KG1 (cell line): ENCODE data around the gene CYP4V2.

Source experiments
- DNase-seq: peaks from one replicate; lab custom pipeline; 2025; lab: John Stamatoyannopoulos, UW

The CYP4V2 gene

GRCh38 chr4:186189656-186190055 is 1.7 kb upstream of the CYP4V2 start:
- DNase-seq, result no peak

GRCh38 chr4:186190581-186191199 is 677 bp upstream of the CYP4V2 start:
- DNase-seq, result no peak

GRCh38 chr4:186192066-186192612 is 772 bp downstream of the CYP4V2 start:
- no peak for DNase-seq

- no peak for DNase-seq
Measured at GRCh38 chr4:186193851-186194250, 2.5 kb downstream of the CYP4V2 start.

GRCh38 chr4:186196063-186196462 is 4.7 kb downstream of the CYP4V2 start:
- DNase-seq, result no peak

- DNase-seq, result no peak
Measured at GRCh38 chr4:186200516-186200915, 9.1 kb downstream of the CYP4V2 start.

- DNase-seq, result no peak
Measured at GRCh38 chr4:186201010-186201409, 9.6 kb downstream of the CYP4V2 start.

- no peak for DNase-seq
Measured at GRCh38 chr4:186201535-186202230, 10.3 kb downstream of the CYP4V2 start.

GRCh38 chr4:186202490-186203140 is 11.2 kb downstream of the CYP4V2 start:
- DNase-seq, result no peak

GRCh38 chr4:186203406-186203805 is 12.0 kb downstream of the CYP4V2 start:
- DNase-seq, result no peak

GRCh38 chr4:186204103-186204559 is 12.8 kb downstream of the CYP4V2 start:
- DNase-seq, result no peak

- no peak for DNase-seq
Measured at GRCh38 chr4:186204686-186205085, 13.3 kb downstream of the CYP4V2 start.

GRCh38 chr4:186205156-186205555 is 13.8 kb downstream of the CYP4V2 start:
- no peak for DNase-seq

- DNase-seq, result no peak
Measured at GRCh38 chr4:186216465-186217024, 25.2 kb downstream of the CYP4V2 start.

GRCh38 chr4:186217733-186218293 is 26.4 kb downstream of the CYP4V2 start:
- DNase-seq, result no peak

GRCh38 chr4:186221624-186222023 is 30.3 kb downstream of the CYP4V2 start:
- no peak for DNase-seq

- DNase-seq, result no peak
Measured at GRCh38 chr4:186225848-186226247, 34.5 kb downstream of the CYP4V2 start.

GRCh38 chr4:186226521-186227189 is 35.3 kb downstream of the CYP4V2 start:
- DNase-seq, result no peak

GRCh38 chr4:186227221-186227620 is 35.9 kb downstream of the CYP4V2 start, which contains the start of gene KLKB1:
Gene KLKB1, plus strand, starts transcription at chr4:186227507. Its CDS starts 689 bp downstream, at chr4:186228196.
- DNase-seq, result no peak

- DNase-seq, result no peak
Measured at GRCh38 chr4:186227744-186228513, 36.6 kb downstream of the CYP4V2 start.

- no peak for DNase-seq
Measured at GRCh38 chr4:186228514-186228894, 37.1 kb downstream of the CYP4V2 start.
